T-cell (primary cell): ENCODE data around the gene CHST7. TPM values are rescaled to one million over a fixed set of nuclear protein-coding genes. Genes with fewer than 3 reads are reported as not detected.
A peak's percentile ranks its signal among the peaks of the same experiment; 100 is the strongest.
"Not testable (repeated sequence)": the region's sequence is repeated elsewhere in the genome, so short reads cannot be mapped to it uniquely, and the experiment has no call there.

Experiments used
- ATAC-seq, 4 experiments: fragments of 200-7000 bp in 3 of 4; fragments of 150-1000 bp in 1 of 4; cut with Tn5 transposase; replicated peaks in 1 of 4; 1 replicate in 3 of 4; 2 replicates in 1 of 4; pipeline ENCODE4 v1.10.0; 2021; ENCODE audit warnings: moderate library complexity in 3 of 4, mild to moderate bottlenecking in 2 of 4, moderate number of reproducible peaks in 1 of 4
- CTCF ChIA-PET, 2 donors: fragments of 300-600 bp; sonication (Branson Sonifier 250); formaldehyde crosslinking; loops; one replicate each; lab custom pipeline; 2022; ENCODE audit warnings: antibody characterized with exemption in 2 of 2; lab: Charles Lee
- POLR2A ChIA-PET, 2 donors: fragments of 300-600 bp; sonication (Branson Sonifier 250); formaldehyde crosslinking; loops; one replicate each; lab custom pipeline; 2022; ENCODE audit warnings: antibody characterized with exemption in 2 of 2; lab: Charles Lee
- DNase-seq, 35 experiments: peaks; one replicate each; pipeline versions ENCODE4 v3.0.0 to v3.0.0-alpha.2; 2013 to 2023
- H3K27ac ChIP-seq: one replicate; pipeline ENCODE4 v1.5.1; 2013; ENCODE audit warnings: low read length
- H3K27me3 ChIP-seq, 2 experiments: replicated peaks in 1 of 2; 1 replicate in 1 of 2; 2 replicates in 1 of 2; pipeline versions ENCODE4 v1.6.1 to v1.7.0; 2013; ENCODE audit warnings: low read length in 1 of 2, mixed read lengths in 1 of 2; ENCODE audit not compliant: control insufficient read depth in 2 of 2, insufficient read depth in 2 of 2; ENCODE audit errors: extremely low read depth in 1 of 2
- H3K36me3 ChIP-seq, 2 donors: 1 replicate in 1 of 2; 2 replicates in 1 of 2; pipeline versions ENCODE4 v1.6.1 to v1.7.0; 2013; ENCODE audit warnings: low read length in 1 of 2; ENCODE audit not compliant: control insufficient read depth in 2 of 2, insufficient read depth in 1 of 2; ENCODE audit errors: extremely low read depth in 1 of 2
- H3K4me1 ChIP-seq, 2 experiments: 1 replicate in 1 of 2; 2 replicates in 1 of 2; pipeline versions ENCODE4 v1.6.1 to v1.7.0; 2013; ENCODE audit warnings: low read length in 2 of 2, mixed read lengths in 1 of 2; ENCODE audit not compliant: insufficient read depth in 2 of 2, control insufficient read depth in 1 of 2; ENCODE audit errors: extremely low read depth in 1 of 2
- H3K4me3 ChIP-seq, 2 donors: 1 replicate in 1 of 2; 2 replicates in 1 of 2; pipeline versions ENCODE4 v1.5.1 to v1.7.0; 2013; ENCODE audit warnings: mild to moderate bottlenecking in 2 of 2, low read length in 1 of 2, moderate library complexity in 1 of 2; ENCODE audit not compliant: control insufficient read depth in 1 of 2; ENCODE audit errors: extremely low read depth in 1 of 2
- H3K9me3 ChIP-seq: 2 replicates; pipeline ENCODE4 v1.7.0; 2013
- H3K27ac Mint-ChIP-seq, 2 donors: one replicate each; pipeline ENCODE4 v1.8.0; 2020 to 2021; ENCODE audit warnings: mild to moderate bottlenecking in 2 of 2, mixed read lengths in 2 of 2
- H3K27me3 Mint-ChIP-seq, 2 donors: one replicate each; pipeline ENCODE4 v1.8.0; 2021 to 2022; ENCODE audit warnings: mixed read lengths in 2 of 2
- H3K36me3 Mint-ChIP-seq: one replicate; pipeline ENCODE4 v1.8.0; 2021; ENCODE audit warnings: mixed read lengths
- H3K4me1 Mint-ChIP-seq, 3 donors: one replicate each; pipeline ENCODE4 v1.8.0; 2020 to 2022; ENCODE audit warnings: mixed read lengths in 3 of 3, mild to moderate bottlenecking in 1 of 3
- H3K4me3 Mint-ChIP-seq, 3 donors: one replicate each; pipeline ENCODE4 v1.8.0; 2020 to 2022; ENCODE audit warnings: mild to moderate bottlenecking in 3 of 3, mixed read lengths in 3 of 3, moderate library complexity in 3 of 3
- H3K9me3 Mint-ChIP-seq, 3 donors: one replicate each; pipeline ENCODE4 v1.8.0; 2020 to 2022; ENCODE audit warnings: mixed read lengths in 3 of 3
- WGBS: methylation state at CpG from one replicate; pipeline ENCODE4 v1.1.5; 2013; ENCODE audit warnings: missing lambda C conversion rate; ENCODE audit not compliant: insufficient coverage; 5-methylcytosine and 5-hydroxymethylcytosine counted together
- total RNA-seq, 35 experiments: library from RNA in 6 of 35; stranded (reverse) in 6 of 35; fragments of 120-200 nt in 1 of 35; gene quantifications; one replicate each; pipeline versions ENCODE4 v1.2.1 to v1.2.4 and lab custom pipeline; 2013 to 2026

The CHST7 gene
- total RNA-seq, 5 donors from 2014 or later (not counting 1 experiment from before 2014, with no cell fraction given) = 3.3 to 8.0 (median 6.4) TPM

- H3K36me3 Mint-ChIP-seq, CTCF ChIA-PET, H3K36me3 ChIP-seq, H3K9me3 ChIP-seq, H3K27me3 Mint-ChIP-seq, ATAC-seq, H3K9me3 Mint-ChIP-seq, DNase-seq, H3K27me3 ChIP-seq: not testable (repeated sequence)
- Histone ChIP-seq H3K4me1 (peaks cover 7 to 29% of the 10 kb centered on the region in 2 experiments), H3K27ac (peak overlapping the region; percentile 87), H3K4me3 (peak overlapping the region; percentile 63 to 94)
- WGBS = 80% methylated on average over 1 of the region's 7 CpGs
- H3K4me1 Mint-ChIP-seq = peaks cover 7 to 40% (median 32%) of the 10 kb centered on the region in 3 donors
- H3K27ac Mint-ChIP-seq = peak overlapping the region; percentile 92 to 96
- H3K4me3 Mint-ChIP-seq = peak overlapping the region; percentile 87 to 98 (median 94)
- POLR2A ChIA-PET = interaction anchor here in 1 of 2 donors (0.6 kb wide), 1 partner anchor 812 kb away, joined by 3 read pairs; no protein-coding TSS in a partner anchor
Observed at GRCh38 chrX:46544527-46544926, 29.0 kb upstream of the CHST7 start.

- H3K27me3 Mint-ChIP-seq = no peaks in the 10 kb centered on the region
- Histone ChIP-seq H3K9me3 (no peaks in the 10 kb centered on the region), H3K4me1 (peaks cover 7 to 29% of the 10 kb centered on the region in 2 experiments), H3K36me3 (peaks cover 0 to 3% of the 10 kb centered on the region in 2 donors), H3K4me3 (peak within 1 kb of the TSS; percentile 63 to 94), H3K27ac (peak within 1 kb of the TSS; percentile 87), H3K27me3 (no peaks in the 10 kb centered on the region)
- peaks cover 4% of the 10 kb centered on the region for H3K36me3 Mint-ChIP-seq
- peak; percentile 92 to 97 (median 94) for ATAC-seq
- WGBS = under 1% methylated on average over 22 of the region's 57 CpGs
- ChIA-PET POLR2A (interaction anchor here in 1 of 2 donors (0.6 kb wide), 1 partner anchor 813 kb away, joined by 3 read pairs; no protein-coding TSS in a partner anchor), CTCF (no interaction called here)
- DNase-seq = peak; percentile 82 to 95 (median 91)
- peaks cover 7 to 42% (median 32%) of the 10 kb centered on the region in 3 donors for H3K4me1 Mint-ChIP-seq
- H3K27ac Mint-ChIP-seq = peak within 1 kb of the TSS; percentile 92 to 96
- peak within 1 kb of the TSS; percentile 87 to 98 (median 94) for H3K4me3 Mint-ChIP-seq
- H3K9me3 Mint-ChIP-seq = no peaks in the 10 kb centered on the region
Observed at GRCh38 chrX:46545111-46546005, 28.2 kb upstream of the CHST7 start, which contains the start of gene ZNF674. TSS of gene ZNF674 (minus strand) at chrX:46545421. CDS start at chrX:46542087, 3,334 bp downstream.

GRCh38 chrX:46547857-46548256 is 25.7 kb upstream of the CHST7 start:
- peaks cover 0 to 3% of the 10 kb centered on the region in 2 donors for H3K36me3 ChIP-seq
- no peak overlapping the region for H3K4me3 Mint-ChIP-seq
- ChIA-PET POLR2A (no interaction called here), CTCF (no interaction called here)
- no peak overlapping the region for H3K27ac Mint-ChIP-seq
- H3K9me3 ChIP-seq = no peaks in the 10 kb centered on the region
- peaks cover 6% of the 10 kb centered on the region for H3K36me3 Mint-ChIP-seq
- no peaks in the 10 kb centered on the region for H3K27me3 Mint-ChIP-seq
- WGBS = no CpG with 5 or more reads among the region's 6 CpGs
- peaks cover 7 to 29% of the 10 kb centered on the region in 2 experiments for H3K4me1 ChIP-seq
- ATAC-seq (no peak), DNase-seq (no peak)
- H3K9me3 Mint-ChIP-seq = no peaks in the 10 kb centered on the region
- H3K4me3 ChIP-seq = no peak overlapping the region
- H3K27ac ChIP-seq = no peak overlapping the region
- H3K4me1 Mint-ChIP-seq = peaks cover 7 to 38% (median 32%) of the 10 kb centered on the region in 3 donors
- H3K27me3 ChIP-seq = no peaks in the 10 kb centered on the region

GRCh38 chrX:46549914-46550313 is 23.7 kb upstream of the CHST7 start:
- no CpG with 5 or more reads among the region's 1 CpG for WGBS
- no peak overlapping the region for H3K4me3 Mint-ChIP-seq
- Histone ChIP-seq H3K4me1 (peaks cover 4 to 15% of the 10 kb centered on the region in 2 experiments), H3K36me3 (peaks cover 0 to 3% of the 10 kb centered on the region in 2 donors), H3K4me3 (no peak overlapping the region), H3K9me3 (no peaks in the 10 kb centered on the region), H3K27ac (no peak overlapping the region), H3K27me3 (no peaks in the 10 kb centered on the region)
- no peak for ATAC-seq
- DNase-seq = no peak
- CTCF ChIA-PET = no interaction called here
- POLR2A ChIA-PET = no interaction called here
- H3K4me1 Mint-ChIP-seq = peaks cover 7 to 23% (median 18%) of the 10 kb centered on the region in 3 donors
- peaks cover 7% of the 10 kb centered on the region for H3K36me3 Mint-ChIP-seq
- no peaks in the 10 kb centered on the region for H3K27me3 Mint-ChIP-seq
- no peak overlapping the region for H3K27ac Mint-ChIP-seq
- no peaks in the 10 kb centered on the region for H3K9me3 Mint-ChIP-seq

- peaks cover 0 to 3% of the 10 kb centered on the region in 2 donors for H3K36me3 ChIP-seq
- peaks cover 0 to 5% of the 10 kb centered on the region in 2 experiments for H3K4me1 ChIP-seq
- ATAC-seq (no peak), DNase-seq (no peak)
- CTCF ChIA-PET = no interaction called here
- H3K4me1 Mint-ChIP-seq = peaks cover 0 to 13% (median 9%) of the 10 kb centered on the region in 3 donors
- H3K27me3 ChIP-seq = no peaks in the 10 kb centered on the region
- no peaks in the 10 kb centered on the region for H3K27me3 Mint-ChIP-seq
- POLR2A ChIA-PET = no interaction called here
- H3K9me3 ChIP-seq = no peaks in the 10 kb centered on the region
- peaks cover 7% of the 10 kb centered on the region for H3K36me3 Mint-ChIP-seq
- no peak overlapping the region for H3K27ac Mint-ChIP-seq
- no peak overlapping the region for H3K27ac ChIP-seq
- no peak overlapping the region for H3K4me3 Mint-ChIP-seq
- no CpG with 5 or more reads among the region's 8 CpGs for WGBS
- H3K9me3 Mint-ChIP-seq = no peaks in the 10 kb centered on the region
- no peak overlapping the region for H3K4me3 ChIP-seq
Observed at GRCh38 chrX:46551494-46552128, 22.0 kb upstream of the CHST7 start.

- no peak overlapping the region for H3K27ac ChIP-seq
- Mint-ChIP-seq H3K4me1 (peaks cover 0 to 4% (median 1%) of the 10 kb centered on the region in 3 donors), H3K4me3 (no peak overlapping the region), H3K27me3 (peaks cover 0 to 8% of the 10 kb centered on the region in 2 donors), H3K36me3 (peaks cover 5% of the 10 kb centered on the region), H3K27ac (no peak overlapping the region), H3K9me3 (no peaks in the 10 kb centered on the region)
- H3K9me3 ChIP-seq = no peaks in the 10 kb centered on the region
- no peak overlapping the region for H3K4me3 ChIP-seq
- DNase-seq = no peak
- no peaks in the 10 kb centered on the region for H3K27me3 ChIP-seq
- POLR2A ChIA-PET = no interaction called here
- ATAC-seq = no peak
- no peaks in the 10 kb centered on the region for H3K4me1 ChIP-seq
- no peaks in the 10 kb centered on the region for H3K36me3 ChIP-seq
- 94% methylated on average over 3 of the region's 5 CpGs for WGBS
- CTCF ChIA-PET = no interaction called here
Observed at GRCh38 chrX:46553935-46554334, 19.6 kb upstream of the CHST7 start.
